ENCODE data around the gene ECHDC1. TPM values are rescaled to one million over a fixed set of nuclear protein-coding genes. Genes with fewer than 3 reads are reported as not detected.
"Not testable (repeated sequence)": the region's sequence is repeated elsewhere in the genome, so short reads cannot be mapped to it uniquely, and the experiment has no call there.

The ECHDC1 gene
- total RNA-seq, 1 experiment from 2014 or later: 102 TPM

DNA sequence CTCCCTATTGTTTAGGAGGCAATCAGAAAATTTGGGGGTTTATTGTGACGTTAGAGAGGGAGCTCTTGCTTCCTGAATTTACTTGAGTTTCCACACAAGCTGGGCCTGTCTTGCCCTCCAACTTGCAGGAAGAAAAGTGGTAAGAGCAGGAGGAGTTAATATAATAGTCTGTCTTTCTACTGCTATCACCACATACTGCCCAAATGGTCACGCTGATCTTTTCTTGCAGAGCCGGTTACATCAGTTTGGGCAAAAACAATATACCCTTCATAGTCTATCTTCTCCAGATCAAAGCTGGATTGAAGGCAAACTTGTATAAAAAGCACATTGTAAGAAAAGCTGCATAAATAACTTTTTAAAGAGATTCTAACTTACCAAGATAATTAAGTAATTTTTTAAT lies 46.3 kb upstream of the ECHDC1 start:
- TF ChIP-seq EZH2 (IDR thresholded peaks at IDR 0.05; ENCODE audit: borderline replicate concordance, low read depth, low read length, poor library complexity, severe bottlenecking): no peak
- TF ChIP-seq, protein P1, sequence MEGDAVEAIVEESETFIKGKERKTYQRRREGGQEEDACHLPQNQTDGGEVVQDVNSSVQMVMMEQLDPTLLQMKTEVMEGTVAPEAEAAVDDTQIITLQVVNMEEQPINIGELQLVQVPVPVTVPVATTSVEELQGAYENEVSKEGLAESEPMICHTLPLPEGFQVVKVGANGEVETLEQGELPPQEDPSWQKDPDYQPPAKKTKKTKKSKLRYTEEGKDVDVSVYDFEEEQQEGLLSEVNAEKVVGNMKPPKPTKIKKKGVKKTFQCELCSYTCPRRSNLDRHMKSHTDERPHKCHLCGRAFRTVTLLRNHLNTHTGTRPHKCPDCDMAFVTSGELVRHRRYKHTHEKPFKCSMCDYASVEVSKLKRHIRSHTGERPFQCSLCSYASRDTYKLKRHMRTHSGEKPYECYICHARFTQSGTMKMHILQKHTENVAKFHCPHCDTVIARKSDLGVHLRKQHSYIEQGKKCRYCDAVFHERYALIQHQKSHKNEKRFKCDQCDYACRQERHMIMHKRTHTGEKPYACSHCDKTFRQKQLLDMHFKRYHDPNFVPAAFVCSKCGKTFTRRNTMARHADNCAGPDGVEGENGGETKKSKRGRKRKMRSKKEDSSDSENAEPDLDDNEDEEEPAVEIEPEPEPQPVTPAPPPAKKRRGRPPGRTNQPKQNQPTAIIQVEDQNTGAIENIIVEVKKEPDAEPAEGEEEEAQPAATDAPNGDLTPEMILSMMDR (conservative IDR thresholded peaks at IDR 0.05; ENCODE audit: low read depth, low read length): no peak
- intact Hi-C loops (cut with micrococcal nuclease; ENCODE audit: unreplicated experiment): no loop called here
- H3K36me3 ChIP-seq (ENCODE audit: insufficient read depth, low read length, poor library complexity, severe bottlenecking): no peaks in the 10 kb centered on the region
- ChIA-PET CTCF (no interaction called here), POLR2A (ENCODE audit: low non-redundant PET) (no interaction called here)
- no TSS peak for BruUV-seq (replicated peaks)
- H3K4me3 ChIP-seq (ENCODE audit: low read depth, low read length, poor library complexity, severe bottlenecking): no peak overlapping the region
- no peaks in the 10 kb centered on the region for H3K4me1 ChIP-seq (ENCODE audit: insufficient read depth, low read length, poor library complexity, severe bottlenecking)
- H3K27me3 ChIP-seq (replicated peaks; ENCODE audit: insufficient read depth, low read depth, low read length, poor library complexity): no peaks in the 10 kb centered on the region
- no peaks in the 10 kb centered on the region for H3K9me3 ChIP-seq (ENCODE audit: low read depth, low read length, poor library complexity, severe bottlenecking)
- no peak overlapping the region for H3K27ac ChIP-seq (ENCODE audit: low read depth, low read length, poor library complexity, severe bottlenecking)
- DNase-seq (ENCODE audit: low spot score): no peak

DNA sequence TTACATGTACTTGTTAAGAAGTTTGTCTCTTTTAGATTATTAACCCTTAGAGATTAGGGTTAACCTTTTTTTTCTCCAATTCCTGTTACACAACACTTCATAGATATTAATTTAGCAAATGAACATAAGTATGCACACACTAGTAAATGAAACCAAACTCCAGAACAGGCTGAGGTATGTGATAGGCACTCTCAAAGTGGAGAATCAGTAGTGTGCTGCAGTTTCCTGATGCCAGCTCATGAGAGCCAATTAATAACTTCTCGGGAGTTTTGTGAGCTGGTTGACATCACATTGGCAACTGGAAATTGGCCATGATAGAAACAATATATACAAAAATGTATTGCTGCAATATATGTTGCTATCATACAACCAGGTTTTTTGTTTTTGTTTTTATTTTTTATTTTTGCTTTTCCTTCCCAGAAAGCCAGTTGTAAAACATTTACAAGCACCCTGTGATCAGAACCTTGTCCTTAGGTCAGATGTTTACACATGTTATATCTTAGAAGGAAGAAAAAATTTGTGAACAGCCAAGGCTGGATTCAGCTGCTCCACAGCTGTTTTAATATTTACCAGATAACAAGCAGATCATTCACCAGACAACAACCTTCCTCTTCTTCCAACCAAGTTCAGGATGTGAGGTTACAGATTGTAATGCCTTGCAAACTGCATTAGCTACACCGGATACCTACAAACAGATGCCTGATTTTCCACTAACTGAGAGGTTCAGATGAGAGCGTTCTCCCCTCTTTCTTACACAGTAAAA lies 42.4 kb upstream of the ECHDC1 start:
- no peak overlapping the region for H3K4me3 ChIP-seq (ENCODE audit: low read depth, low read length, poor library complexity, severe bottlenecking)

DNA sequence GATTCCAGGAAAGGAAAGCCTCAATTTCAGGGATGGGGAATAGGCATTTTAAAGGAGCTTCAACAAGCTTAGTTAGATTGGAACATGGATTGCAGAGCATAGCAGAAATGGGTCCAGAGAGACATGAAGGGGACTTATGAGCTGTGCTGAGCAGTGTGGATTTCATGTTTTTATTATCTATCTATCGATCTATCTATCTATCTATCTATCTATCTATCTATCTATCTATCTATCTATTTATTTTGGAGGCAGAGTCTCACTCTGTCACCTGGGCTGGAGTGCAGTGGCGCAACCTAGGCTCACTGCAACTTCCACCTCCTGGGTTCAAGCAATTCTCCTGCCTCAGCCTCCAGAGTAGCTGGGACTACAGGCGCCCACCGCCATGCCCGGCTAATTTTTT lies 41.4 kb upstream of the ECHDC1 start:
- intact Hi-C loops (cut with micrococcal nuclease; ENCODE audit: unreplicated experiment); H3K36me3 ChIP-seq (ENCODE audit: insufficient read depth, low read length, poor library complexity, severe bottlenecking); DNase-seq (ENCODE audit: low spot score); BruUV-seq (replicated peaks); H3K9me3 ChIP-seq (ENCODE audit: low read depth, low read length, poor library complexity, severe bottlenecking); CTCF ChIA-PET; H3K4me3 ChIP-seq (ENCODE audit: low read depth, low read length, poor library complexity, severe bottlenecking); H3K27me3 ChIP-seq (replicated peaks; ENCODE audit: insufficient read depth, low read depth, low read length, poor library complexity); POLR2A ChIA-PET (ENCODE audit: low non-redundant PET); H3K27ac ChIP-seq (ENCODE audit: low read depth, low read length, poor library complexity, severe bottlenecking); H3K4me1 ChIP-seq (ENCODE audit: insufficient read depth, low read length, poor library complexity, severe bottlenecking): not testable (repeated sequence)

More for the DNA sequence above, 42.4 kb upstream of the ECHDC1 start:
- no peak overlapping the region for H3K27ac ChIP-seq (ENCODE audit: low read depth, low read length, poor library complexity, severe bottlenecking)
- BruUV-seq (replicated peaks): no TSS peak
- intact Hi-C loops (cut with micrococcal nuclease; ENCODE audit: unreplicated experiment): no loop called here
- no peaks in the 10 kb centered on the region for H3K9me3 ChIP-seq (ENCODE audit: low read depth, low read length, poor library complexity, severe bottlenecking)
- no peaks in the 10 kb centered on the region for H3K4me1 ChIP-seq (ENCODE audit: insufficient read depth, low read length, poor library complexity, severe bottlenecking)
- POLR2A ChIA-PET (ENCODE audit: low non-redundant PET): no interaction called here
- no peak for DNase-seq (ENCODE audit: low spot score)
- H3K36me3 ChIP-seq (ENCODE audit: insufficient read depth, low read length, poor library complexity, severe bottlenecking): no peaks in the 10 kb centered on the region
- CTCF ChIA-PET: no interaction called here
- H3K27me3 ChIP-seq (replicated peaks; ENCODE audit: insufficient read depth, low read depth, low read length, poor library complexity): no peaks in the 10 kb centered on the region
- TF ChIP-seq, protein P1 (conservative IDR thresholded peaks at IDR 0.05; ENCODE audit: low read depth, low read length): no peak
- no peak for TF ChIP-seq EZH2 (IDR thresholded peaks at IDR 0.05; ENCODE audit: borderline replicate concordance, low read depth, low read length, poor library complexity, severe bottlenecking)

DNA sequence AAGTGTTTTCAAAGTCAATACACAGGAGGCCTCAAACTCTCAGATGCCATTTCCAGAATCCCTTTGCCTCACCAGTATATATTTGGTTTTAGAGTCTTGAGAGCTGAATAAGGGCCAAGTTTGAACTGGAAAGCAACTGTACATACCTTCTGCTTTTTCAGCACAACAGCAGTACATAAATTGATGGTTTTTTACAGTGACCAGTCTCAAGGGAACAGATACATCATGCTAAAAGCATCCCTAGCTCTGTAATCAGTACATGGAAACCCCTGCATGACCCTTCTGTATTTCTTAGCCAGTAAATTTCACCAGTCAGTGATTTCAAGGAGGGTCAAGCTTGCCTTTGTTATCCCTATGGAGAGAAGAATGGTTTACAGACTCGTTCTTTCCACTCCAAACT lies 40.6 kb upstream of the ECHDC1 start:
- intact Hi-C loops (cut with micrococcal nuclease; ENCODE audit: unreplicated experiment): no loop called here
- TF ChIP-seq, protein P1 (conservative IDR thresholded peaks at IDR 0.05; ENCODE audit: low read depth, low read length): no peak
- TF ChIP-seq EZH2 (IDR thresholded peaks at IDR 0.05; ENCODE audit: borderline replicate concordance, low read depth, low read length, poor library complexity, severe bottlenecking): no peak
- no peak overlapping the region for H3K27ac ChIP-seq (ENCODE audit: low read depth, low read length, poor library complexity, severe bottlenecking)
- no peaks in the 10 kb centered on the region for H3K36me3 ChIP-seq (ENCODE audit: insufficient read depth, low read length, poor library complexity, severe bottlenecking)
- no peaks in the 10 kb centered on the region for H3K27me3 ChIP-seq (replicated peaks; ENCODE audit: insufficient read depth, low read depth, low read length, poor library complexity)
- no peak for DNase-seq (ENCODE audit: low spot score)
- CTCF ChIA-PET: no interaction called here
- POLR2A ChIA-PET (ENCODE audit: low non-redundant PET): no interaction called here
- no TSS peak for BruUV-seq (replicated peaks)
- no peaks in the 10 kb centered on the region for H3K9me3 ChIP-seq (ENCODE audit: low read depth, low read length, poor library complexity, severe bottlenecking)
- no peaks in the 10 kb centered on the region for H3K4me1 ChIP-seq (ENCODE audit: insufficient read depth, low read length, poor library complexity, severe bottlenecking)
- no peak overlapping the region for H3K4me3 ChIP-seq (ENCODE audit: low read depth, low read length, poor library complexity, severe bottlenecking)
